ENCODE results near the gene DLX5.

DNA sequence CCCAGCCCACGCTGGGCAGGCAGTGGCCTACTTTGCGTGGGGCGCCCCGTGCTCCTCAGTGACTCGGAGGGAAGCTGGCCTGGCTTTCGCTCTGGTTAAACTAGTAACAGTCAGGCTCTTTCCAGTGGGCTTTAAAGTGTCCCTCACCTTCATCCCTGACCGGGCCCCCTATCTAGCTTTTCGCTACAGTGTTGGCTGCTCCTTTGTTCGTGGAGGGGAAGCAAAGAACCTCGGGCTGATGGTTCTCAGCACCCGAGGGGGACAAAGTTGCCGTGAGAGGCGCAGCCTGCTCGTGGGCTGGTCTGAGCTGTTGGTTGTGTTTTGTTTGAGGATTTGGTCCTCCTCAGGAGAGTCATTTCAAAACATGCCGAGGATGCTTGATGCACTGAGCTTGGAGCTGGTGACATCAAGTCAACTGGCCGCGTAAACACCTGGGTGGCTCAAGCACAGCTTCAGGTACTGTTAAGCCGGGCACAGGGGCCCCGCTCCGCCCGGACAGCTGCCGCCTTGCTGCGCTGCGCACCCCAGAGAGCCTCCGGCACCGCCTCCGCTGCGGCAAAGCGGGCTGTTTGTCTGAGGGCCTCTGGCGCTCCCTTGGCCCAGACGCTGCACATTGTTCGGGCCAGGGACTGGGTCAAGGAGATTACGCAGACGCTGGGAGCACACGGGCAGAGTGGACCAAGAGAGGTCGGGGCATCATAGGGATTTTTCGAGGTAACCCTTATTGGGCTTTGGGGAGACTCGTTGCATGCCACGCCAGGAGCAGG, 17.6 kb downstream of the DLX5 start:
- TF ChIP-seq, protein P1, sequence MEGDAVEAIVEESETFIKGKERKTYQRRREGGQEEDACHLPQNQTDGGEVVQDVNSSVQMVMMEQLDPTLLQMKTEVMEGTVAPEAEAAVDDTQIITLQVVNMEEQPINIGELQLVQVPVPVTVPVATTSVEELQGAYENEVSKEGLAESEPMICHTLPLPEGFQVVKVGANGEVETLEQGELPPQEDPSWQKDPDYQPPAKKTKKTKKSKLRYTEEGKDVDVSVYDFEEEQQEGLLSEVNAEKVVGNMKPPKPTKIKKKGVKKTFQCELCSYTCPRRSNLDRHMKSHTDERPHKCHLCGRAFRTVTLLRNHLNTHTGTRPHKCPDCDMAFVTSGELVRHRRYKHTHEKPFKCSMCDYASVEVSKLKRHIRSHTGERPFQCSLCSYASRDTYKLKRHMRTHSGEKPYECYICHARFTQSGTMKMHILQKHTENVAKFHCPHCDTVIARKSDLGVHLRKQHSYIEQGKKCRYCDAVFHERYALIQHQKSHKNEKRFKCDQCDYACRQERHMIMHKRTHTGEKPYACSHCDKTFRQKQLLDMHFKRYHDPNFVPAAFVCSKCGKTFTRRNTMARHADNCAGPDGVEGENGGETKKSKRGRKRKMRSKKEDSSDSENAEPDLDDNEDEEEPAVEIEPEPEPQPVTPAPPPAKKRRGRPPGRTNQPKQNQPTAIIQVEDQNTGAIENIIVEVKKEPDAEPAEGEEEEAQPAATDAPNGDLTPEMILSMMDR (IDR thresholded peaks at IDR 0.05) = no peak
- TF ChIP-seq POLR2A (IDR thresholded peaks at IDR 0.05) = no peak
